GM13977 (cell line): Measurements from ENCODE around the gene BLID.

Experiments used
- DNase-seq: peaks from one replicate; pipeline ENCODE4 v3.0.0; 2012; ENCODE audit warnings: low spot score
- in situ Hi-C: fragments of 300-500 bp; cut with MboI; formaldehyde crosslinking; loops from one replicate; pipeline ENCODE4 v1.12.0; 2022; ENCODE audit warnings: low sequenced_read_pairs, low pct_unique_long_range_greater_than_20kb, mixed read lengths, inconsistent platforms; ENCODE audit not compliant: unreplicated experiment
- TF ChIP-seq, protein P1 (sequence below): IDR thresholded peaks from 2 replicates; pipeline ENCODE4 v1.5.1; 2012; ENCODE audit warnings: mild to moderate bottlenecking, control low read depth; ENCODE audit not compliant: insufficient read depth; ENCODE audit errors: extremely low read depth, missing control alignments

Gene BLID

DNA sequence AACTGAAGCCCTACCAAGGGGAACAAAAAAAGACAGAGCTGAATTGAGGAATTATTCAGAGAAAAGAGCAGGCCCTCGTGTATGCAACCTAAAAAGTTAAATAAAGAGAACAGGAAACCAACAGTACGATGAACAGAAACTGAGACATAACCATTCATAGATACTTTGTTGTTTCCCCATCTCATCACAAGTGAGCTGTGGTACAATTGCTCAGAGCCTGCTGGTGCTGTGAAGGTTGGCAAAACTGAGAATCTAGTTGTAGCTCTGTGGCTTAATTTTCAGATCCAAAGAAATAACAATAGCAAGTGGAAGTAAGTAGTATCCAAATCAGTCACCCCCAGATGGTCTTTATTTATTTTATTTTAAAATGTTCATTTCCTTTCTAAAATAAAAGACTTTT is 37.7 kb upstream of the BLID start:
- DNase-seq = no peak
- in situ Hi-C loops = no loop called here
- TF ChIP-seq, protein P1, sequence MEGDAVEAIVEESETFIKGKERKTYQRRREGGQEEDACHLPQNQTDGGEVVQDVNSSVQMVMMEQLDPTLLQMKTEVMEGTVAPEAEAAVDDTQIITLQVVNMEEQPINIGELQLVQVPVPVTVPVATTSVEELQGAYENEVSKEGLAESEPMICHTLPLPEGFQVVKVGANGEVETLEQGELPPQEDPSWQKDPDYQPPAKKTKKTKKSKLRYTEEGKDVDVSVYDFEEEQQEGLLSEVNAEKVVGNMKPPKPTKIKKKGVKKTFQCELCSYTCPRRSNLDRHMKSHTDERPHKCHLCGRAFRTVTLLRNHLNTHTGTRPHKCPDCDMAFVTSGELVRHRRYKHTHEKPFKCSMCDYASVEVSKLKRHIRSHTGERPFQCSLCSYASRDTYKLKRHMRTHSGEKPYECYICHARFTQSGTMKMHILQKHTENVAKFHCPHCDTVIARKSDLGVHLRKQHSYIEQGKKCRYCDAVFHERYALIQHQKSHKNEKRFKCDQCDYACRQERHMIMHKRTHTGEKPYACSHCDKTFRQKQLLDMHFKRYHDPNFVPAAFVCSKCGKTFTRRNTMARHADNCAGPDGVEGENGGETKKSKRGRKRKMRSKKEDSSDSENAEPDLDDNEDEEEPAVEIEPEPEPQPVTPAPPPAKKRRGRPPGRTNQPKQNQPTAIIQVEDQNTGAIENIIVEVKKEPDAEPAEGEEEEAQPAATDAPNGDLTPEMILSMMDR = no peak

DNA sequence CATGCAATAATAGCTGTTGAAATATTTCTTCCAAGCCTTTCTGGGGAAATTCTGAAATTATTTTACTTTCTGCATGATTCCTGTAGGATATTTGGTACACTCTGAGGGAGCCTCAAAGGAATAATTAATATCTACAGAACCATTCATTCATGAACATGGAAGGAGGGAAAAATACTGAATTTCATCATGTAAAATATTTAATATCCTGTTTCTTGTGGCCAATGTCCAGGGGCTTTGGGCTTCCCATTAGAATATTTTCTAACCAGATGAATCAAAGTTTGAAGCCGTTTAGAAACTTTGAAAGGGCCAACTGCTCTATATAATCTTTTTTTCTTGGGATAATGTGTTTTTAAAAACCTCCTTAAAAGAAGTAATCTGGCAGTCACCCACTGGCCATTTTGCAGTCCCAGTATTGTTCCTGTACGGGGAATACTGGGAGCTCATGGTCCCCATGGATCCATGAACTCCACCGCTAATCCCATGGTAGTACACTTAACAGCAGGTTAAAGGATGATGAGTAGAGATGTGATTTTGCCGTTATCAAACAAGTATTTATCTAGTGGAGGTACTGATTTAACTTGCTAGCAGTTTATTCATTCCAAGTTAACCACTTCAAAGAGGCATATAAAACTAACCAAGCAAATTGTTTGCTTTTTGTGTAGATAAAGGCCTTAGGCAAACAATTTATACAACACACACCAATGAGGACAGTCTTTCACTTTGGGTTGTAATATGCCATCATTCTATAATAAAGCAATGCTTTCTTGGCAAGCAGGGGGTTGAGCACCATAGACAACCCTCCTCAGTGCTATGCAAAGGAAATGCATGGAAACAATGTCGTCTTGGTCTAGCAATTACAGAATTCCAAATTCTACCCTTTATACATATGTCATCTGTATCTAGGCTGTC is 34.5 kb upstream of the BLID start:
- no peak for DNase-seq
- in situ Hi-C loops = no loop called here
- TF ChIP-seq, protein P1 = no peak

DNA sequence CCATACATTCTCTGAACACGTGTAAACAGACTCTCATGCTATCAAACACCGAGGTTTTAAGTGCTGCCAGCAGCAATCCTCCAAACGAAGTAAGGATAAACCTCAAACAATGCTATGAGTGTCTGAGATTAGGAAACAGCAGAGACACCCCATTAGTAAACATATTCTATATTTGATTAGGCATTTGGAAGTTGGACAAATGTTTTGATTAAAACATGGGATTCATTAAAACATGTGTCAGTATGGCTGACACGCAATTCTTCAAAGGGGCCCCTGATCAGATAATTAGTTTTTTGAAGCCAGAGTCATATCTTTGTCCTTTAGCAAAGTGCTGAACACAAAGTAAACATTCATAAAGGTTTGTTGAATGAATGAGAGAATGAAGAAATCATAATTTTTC is 33.2 kb upstream of the BLID start:
- TF ChIP-seq, protein P1 = no peak
- in situ Hi-C loops = no loop called here
- DNase-seq = no peak

DNA sequence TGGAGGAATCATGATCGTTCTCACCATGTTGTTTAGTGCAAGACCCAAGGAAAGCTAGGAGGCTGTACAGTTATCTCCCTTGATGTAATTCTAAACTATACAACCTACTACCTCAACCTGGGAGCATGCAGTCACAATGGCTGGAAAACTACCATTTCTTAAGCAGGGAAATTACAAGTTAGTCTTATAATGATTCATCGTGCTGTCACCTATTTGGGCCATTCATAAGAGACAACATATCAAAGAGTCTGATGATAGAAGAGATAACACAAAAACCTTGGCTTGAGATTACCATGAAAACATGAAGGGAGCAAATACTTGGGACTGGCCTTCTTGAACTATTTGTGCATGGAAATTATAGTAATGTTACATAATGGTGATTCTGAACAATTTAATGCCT is 30.5 kb upstream of the BLID start:
- DNase-seq = no peak
- in situ Hi-C loops = no loop called here
- TF ChIP-seq, protein P1 = no peak

DNA sequence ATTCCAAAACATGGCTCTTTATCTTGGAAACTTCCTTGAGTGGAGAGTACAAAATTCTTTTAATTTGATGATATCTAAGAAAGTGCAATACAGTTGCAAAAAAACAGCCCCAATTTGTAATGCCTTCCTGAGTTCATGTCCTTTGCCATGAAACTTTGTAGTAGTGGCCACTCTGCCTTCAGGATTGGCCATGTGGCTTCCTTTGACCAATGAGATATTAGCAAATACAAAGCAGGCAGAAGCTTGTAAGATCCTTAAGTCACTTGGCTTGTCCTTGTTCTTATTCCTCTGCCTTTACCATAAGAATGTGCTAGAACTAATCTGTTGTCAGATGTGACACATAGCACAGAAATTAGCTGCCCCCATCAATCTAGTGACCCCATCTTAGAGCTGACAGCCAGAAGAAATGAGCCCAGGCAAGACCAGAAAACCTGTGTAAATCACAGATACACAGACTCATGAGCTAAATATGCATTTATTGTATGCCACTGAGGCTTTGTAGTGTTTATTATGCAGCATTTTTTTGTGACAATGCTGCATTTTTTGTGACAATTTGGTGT is 29.8 kb upstream of the BLID start:
- in situ Hi-C loops = no loop called here
- TF ChIP-seq, protein P1 = no peak
- DNase-seq = no peak

DNA sequence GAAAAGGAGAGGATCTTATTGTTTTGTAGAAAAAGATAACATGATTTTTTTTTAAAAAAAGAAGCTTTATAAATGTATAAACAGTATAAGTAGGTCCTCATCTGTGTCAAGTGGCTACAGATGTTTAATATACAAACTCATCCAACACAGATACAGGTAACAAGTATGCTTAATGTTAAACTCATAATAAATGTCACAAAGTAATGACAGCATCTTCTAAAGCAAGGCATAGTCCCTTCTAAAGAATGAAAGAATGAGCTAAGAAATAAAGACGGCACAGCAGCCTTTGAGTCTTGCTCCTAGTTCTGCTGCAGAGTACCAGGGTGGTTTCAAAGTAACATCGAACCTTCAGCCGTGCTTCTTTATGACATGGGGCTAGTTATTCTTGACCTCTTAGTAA is 28.7 kb upstream of the BLID start:
- DNase-seq = no peak
- in situ Hi-C loops = no loop called here
- TF ChIP-seq, protein P1 = no peak
